Measurements from ENCODE around the gene PRR30.
A peak's percentile ranks its signal among the peaks of the same experiment; 100 is the strongest.

The PRR30 gene

GRCh38 chr2:27122791-27123190 is 16.4 kb downstream of the PRR30 start:
- no peak for TF ChIP-seq FOXP2 (optimal IDR thresholded peaks at IDR 0.05; ENCODE audit: borderline replicate concordance, extremely low read depth, extremely low read length, insufficient read depth)
- TF ChIP-seq TAF1 (IDR thresholded peaks at IDR 0.05; ENCODE audit: borderline replicate concordance, insufficient read depth, low read length): no peak

GRCh38 chr2:27121906-27122305 is 17.3 kb downstream of the PRR30 start:
- no peak for TF ChIP-seq TAF1 (IDR thresholded peaks at IDR 0.05; ENCODE audit: borderline replicate concordance, insufficient read depth, low read length)
- no peak for TF ChIP-seq FOXP2 (optimal IDR thresholded peaks at IDR 0.05; ENCODE audit: borderline replicate concordance, extremely low read depth, extremely low read length, insufficient read depth)
- TF ChIP-seq POLR2AphosphoS5 (IDR thresholded peaks at IDR 0.05; ENCODE audit: low read depth, low read length): no peak
- TF ChIP-seq SIN3A (IDR thresholded peaks at IDR 0.05; ENCODE audit: borderline replicate concordance, insufficient read depth, low read length): no peak
- TF ChIP-seq REST (IDR thresholded peaks at IDR 0.05; ENCODE audit: insufficient read depth in 1 of 2, low read depth in 2 of 2, low read length in 2 of 2): no peak

- TF ChIP-seq POLR2AphosphoS5 (IDR thresholded peaks at IDR 0.05; ENCODE audit: low read depth, low read length) (no peak), SIN3A (IDR thresholded peaks at IDR 0.05; ENCODE audit: borderline replicate concordance, insufficient read depth, low read length) (no peak), FOXP2 (optimal IDR thresholded peaks at IDR 0.05; ENCODE audit: borderline replicate concordance, extremely low read depth, extremely low read length, insufficient read depth) (peak; percentile 72), REST (IDR thresholded peaks at IDR 0.05; ENCODE audit: insufficient read depth in 1 of 2, low read depth in 2 of 2, low read length in 2 of 2) (peak; percentile 28 to 35; a peak in 1 of 4 replicates), TAF1 (IDR thresholded peaks at IDR 0.05; ENCODE audit: borderline replicate concordance, insufficient read depth, low read length) (no peak)
Measured at GRCh38 chr2:27118525-27119329, 20.5 kb downstream of the PRR30 start, which contains the start of gene CGREF1. TSS of gene CGREF1 (minus strand) at chr2:27119128. CDS start at chr2:27104366, 14,762 bp downstream.

- TF ChIP-seq POLR2AphosphoS5 (IDR thresholded peaks at IDR 0.05; ENCODE audit: low read depth, low read length): no peak
- no peak for TF ChIP-seq FOXP2 (optimal IDR thresholded peaks at IDR 0.05; ENCODE audit: borderline replicate concordance, extremely low read depth, extremely low read length, insufficient read depth)
- TF ChIP-seq TAF1 (IDR thresholded peaks at IDR 0.05; ENCODE audit: borderline replicate concordance, insufficient read depth, low read length): no peak
- TF ChIP-seq REST (IDR thresholded peaks at IDR 0.05; ENCODE audit: insufficient read depth in 1 of 2, low read depth in 2 of 2, low read length in 2 of 2): no peak
- TF ChIP-seq SIN3A (IDR thresholded peaks at IDR 0.05; ENCODE audit: borderline replicate concordance, insufficient read depth, low read length): no peak
Measured at GRCh38 chr2:27117995-27118524, 21.1 kb downstream of the PRR30 start.

- no peak for TF ChIP-seq REST (IDR thresholded peaks at IDR 0.05; ENCODE audit: insufficient read depth in 1 of 2, low read depth in 2 of 2, low read length in 2 of 2)
- TF ChIP-seq SIN3A (IDR thresholded peaks at IDR 0.05; ENCODE audit: borderline replicate concordance, insufficient read depth, low read length): no peak
- no peak for TF ChIP-seq FOXP2 (optimal IDR thresholded peaks at IDR 0.05; ENCODE audit: borderline replicate concordance, extremely low read depth, extremely low read length, insufficient read depth)
- TF ChIP-seq TAF1 (IDR thresholded peaks at IDR 0.05; ENCODE audit: borderline replicate concordance, insufficient read depth, low read length): no peak
- TF ChIP-seq POLR2AphosphoS5 (IDR thresholded peaks at IDR 0.05; ENCODE audit: low read depth, low read length): no peak
Measured at GRCh38 chr2:27115519-27115918, 23.7 kb downstream of the PRR30 start.

All from PFSK-1 (cell line).